OCI-LY7 (cell line): ENCODE measurements around the gene BICC1.
A peak's percentile ranks its signal among the peaks of the same experiment; 100 is the strongest.

Experiments used
- EZH2phosphoT487 ChIP-seq: fragments of 200-600 bp; sonication (generic); IDR thresholded peaks from 2 replicates; pipeline ENCODE4 v1.6.1; 2018; ENCODE audit warnings: low read depth, borderline replicate concordance, mild to moderate bottlenecking, mixed run types, antibody characterized with exemption, low read length, moderate library complexity, mixed read lengths
- TF ChIP-seq, protein P1 (sequence below): fragments of 200-600 bp; sonication (generic); conservative IDR thresholded peaks from 2 replicates; pipeline ENCODE4 v1.5.1; 2014; ENCODE audit warnings: mild to moderate bottlenecking, antibody characterized with exemption, low read length, moderate library complexity, mixed read lengths

DNA sequence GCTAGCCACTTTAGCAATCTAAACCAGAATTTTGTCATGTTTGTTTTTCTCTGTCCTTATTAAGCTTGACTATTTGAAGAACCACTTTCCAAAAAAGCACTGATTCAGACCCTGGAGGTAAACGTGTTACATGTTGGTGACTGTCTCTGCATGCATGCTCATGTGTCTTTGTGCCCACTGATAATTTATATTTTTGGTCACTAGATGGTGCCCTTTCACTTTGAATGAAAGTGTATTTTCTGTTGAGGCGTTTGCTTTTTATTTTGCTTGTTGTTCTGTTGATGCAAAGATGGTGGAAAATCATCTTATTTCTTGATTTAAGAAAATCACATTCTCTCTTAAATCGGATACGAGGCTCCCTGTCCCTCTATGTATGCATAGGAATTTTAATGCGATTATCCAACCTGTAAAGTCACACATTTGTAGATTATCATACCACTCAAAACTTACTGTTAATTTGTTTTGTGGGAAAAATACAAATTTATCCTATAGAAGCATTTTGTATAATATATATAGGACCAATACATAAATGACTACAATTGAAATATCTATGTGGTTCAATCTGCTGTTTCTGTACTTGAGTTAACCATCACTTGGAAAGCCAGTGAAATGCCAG lies 269.3 kb downstream of the BICC1 start:
- TF ChIP-seq, protein P1, sequence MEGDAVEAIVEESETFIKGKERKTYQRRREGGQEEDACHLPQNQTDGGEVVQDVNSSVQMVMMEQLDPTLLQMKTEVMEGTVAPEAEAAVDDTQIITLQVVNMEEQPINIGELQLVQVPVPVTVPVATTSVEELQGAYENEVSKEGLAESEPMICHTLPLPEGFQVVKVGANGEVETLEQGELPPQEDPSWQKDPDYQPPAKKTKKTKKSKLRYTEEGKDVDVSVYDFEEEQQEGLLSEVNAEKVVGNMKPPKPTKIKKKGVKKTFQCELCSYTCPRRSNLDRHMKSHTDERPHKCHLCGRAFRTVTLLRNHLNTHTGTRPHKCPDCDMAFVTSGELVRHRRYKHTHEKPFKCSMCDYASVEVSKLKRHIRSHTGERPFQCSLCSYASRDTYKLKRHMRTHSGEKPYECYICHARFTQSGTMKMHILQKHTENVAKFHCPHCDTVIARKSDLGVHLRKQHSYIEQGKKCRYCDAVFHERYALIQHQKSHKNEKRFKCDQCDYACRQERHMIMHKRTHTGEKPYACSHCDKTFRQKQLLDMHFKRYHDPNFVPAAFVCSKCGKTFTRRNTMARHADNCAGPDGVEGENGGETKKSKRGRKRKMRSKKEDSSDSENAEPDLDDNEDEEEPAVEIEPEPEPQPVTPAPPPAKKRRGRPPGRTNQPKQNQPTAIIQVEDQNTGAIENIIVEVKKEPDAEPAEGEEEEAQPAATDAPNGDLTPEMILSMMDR, result peak; percentile 82
- no peak for TF ChIP-seq EZH2phosphoT487
